HG03432 (cell line): ENCODE data around the gene ZCCHC24.

Experiments used
- ATAC-seq: cut with Tn5 transposase; IDR thresholded peaks from one replicate; pipeline ENCODE4 v1.9.1; 2021; ENCODE audit warnings: mild to moderate bottlenecking, moderate library complexity; ENCODE audit not compliant: unreplicated experiment

The ZCCHC24 gene

DNA sequence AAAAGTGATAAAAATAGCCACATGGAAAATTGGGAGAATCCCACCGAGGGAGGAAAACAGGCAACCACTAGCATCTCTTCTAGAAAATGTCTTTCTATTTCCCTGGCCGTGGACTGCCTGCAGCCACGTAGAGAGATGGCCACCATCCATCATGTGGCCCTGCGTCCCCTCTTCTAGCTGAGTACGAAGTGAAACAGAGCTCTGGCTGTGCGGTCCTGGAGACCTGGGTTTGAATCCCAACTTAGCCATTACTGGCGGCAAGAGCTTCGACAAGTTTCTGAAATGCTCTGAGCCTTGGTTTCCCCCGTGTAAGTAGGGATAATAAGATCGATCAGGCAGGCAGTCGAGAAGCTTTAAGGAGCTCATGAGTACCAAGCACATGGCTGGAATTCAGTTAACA lies 32.9 kb downstream of the ZCCHC24 start:
- no peak for ATAC-seq

DNA sequence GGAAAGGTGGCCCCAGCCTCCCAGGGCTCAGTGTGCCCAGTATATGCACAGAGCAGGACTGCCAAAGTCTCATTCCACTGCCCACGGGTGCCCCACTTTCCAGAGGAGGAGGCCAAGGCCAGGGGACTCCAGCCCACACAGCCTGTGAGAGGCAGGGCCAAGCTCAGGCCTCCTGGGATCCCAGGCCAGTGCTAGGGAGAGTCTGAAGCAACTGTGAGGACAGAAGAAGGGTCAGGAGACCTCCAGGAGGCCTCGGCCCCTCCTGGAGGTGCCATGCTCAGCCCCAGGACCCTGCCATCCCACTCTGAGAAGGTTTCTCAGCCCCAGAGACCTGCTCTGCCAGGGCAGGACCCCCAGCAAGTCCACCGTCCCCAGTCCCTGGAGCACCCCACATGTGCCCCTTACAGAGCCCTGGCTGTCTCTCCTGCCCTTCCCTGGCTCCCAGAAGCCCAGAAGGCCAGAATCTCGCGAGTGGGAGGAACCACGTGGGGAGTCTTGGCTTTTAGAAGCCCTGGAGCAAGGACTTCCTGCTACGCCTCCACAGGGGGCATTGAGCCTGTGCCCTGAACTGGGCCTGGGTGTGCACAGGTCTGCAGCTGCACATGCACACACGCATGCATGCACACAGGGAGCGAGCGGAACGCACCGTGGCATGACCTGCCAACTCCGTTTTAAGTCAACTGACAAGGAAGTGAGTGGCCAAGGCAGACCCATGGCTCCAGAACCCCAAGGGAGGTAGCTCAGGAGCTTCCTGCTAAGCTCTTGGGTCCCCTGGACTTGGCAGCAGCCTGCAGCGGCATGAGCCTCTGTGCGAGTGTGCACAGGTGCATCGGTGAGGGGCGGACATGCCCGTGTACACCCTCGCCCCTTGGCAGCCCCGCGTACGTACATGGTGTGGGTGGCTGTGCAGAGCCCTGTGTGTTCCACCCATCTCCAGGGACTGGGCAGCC lies 33.6 kb downstream of the ZCCHC24 start:
- ATAC-seq: no peak

DNA sequence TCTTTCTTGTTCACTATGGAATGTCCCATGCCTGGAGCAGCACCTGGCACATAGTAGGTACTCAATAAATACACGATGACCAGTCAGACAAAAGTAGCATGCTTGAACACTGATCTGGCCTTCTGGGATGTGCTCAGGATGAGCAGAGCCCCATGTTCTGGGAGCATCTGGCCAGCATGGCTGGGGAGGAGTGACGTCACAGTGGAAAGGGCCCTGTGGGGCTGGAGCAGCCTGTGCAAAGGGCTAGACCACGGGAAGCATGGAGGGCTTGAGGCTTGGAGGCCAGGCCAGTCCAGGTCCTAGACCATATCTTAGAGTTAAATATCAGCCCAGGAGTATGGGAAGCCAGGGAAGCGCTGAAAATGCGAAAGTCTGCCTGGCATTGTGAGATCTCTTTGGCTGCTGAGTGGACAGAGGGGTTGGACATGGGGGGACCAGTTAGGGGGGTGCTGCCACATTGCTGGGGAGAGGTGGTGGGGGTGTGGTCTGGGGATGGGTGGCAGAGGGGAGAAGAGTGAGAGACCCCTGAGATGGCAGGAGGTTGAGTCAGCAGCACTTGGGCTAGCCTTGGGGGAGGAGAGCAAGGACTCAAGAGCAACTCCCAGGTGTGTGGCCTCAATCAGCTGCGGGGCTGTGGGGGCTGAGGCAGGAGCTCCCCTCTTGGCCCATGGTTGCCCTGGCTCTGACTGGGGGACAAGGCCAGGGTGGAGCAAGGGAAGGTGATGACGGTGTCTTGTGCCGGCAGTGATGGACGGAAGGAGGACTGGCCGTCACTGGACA lies 34.9 kb downstream of the ZCCHC24 start:
- ATAC-seq: no peak

DNA sequence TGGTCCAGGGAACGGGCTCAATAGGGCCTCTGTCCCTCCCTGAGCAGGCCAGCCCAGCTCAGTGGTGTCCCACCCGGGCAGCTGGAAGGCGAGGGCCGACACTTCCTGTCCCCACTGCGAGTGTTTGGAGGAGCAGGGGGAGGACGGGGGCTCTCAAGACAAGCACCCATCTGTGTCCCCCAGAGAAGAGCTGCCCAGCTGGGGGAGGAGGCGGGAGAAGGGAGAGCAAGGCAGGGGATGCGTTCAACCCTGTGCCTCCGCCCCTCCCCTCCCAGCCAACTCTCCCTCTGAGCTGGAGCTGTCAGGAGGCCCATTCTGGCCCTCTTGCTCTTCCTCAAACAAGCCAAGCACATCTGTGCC lies 35.7 kb downstream of the ZCCHC24 start:
- ATAC-seq: no peak

DNA sequence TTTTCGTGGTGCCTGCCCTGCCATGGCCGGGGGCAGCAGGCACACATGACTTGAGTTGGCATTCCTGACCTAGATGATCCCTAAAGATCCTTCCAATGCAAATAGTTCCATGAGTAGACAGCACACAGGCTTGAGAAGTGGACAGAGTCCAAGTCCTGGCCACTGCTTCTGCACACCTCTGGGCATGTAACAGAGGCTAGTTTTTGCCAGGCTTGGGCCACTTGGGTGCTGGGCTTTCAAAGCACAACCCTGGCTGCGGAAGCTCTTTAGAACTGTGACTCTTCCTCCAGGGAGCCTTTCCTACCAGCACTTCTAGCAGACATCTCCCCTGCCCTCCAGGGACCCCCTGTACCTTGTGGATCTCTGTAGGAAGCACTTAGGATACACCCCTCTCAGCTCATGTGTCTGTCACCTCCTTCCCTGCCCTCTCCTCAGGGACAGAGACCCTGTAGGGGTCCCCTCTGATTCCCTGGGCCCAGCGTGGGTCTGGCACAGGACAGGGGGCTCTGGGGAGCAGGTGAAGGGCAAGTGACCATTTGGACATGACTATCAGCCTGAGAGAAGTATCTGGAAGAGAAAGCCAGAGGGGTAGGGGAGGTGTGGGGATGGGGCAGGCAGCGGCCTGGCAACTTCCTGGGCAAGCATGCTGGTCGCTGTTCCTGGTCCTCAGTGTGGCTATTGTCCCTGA lies 36.2 kb downstream of the ZCCHC24 start:
- ATAC-seq: no peak

DNA sequence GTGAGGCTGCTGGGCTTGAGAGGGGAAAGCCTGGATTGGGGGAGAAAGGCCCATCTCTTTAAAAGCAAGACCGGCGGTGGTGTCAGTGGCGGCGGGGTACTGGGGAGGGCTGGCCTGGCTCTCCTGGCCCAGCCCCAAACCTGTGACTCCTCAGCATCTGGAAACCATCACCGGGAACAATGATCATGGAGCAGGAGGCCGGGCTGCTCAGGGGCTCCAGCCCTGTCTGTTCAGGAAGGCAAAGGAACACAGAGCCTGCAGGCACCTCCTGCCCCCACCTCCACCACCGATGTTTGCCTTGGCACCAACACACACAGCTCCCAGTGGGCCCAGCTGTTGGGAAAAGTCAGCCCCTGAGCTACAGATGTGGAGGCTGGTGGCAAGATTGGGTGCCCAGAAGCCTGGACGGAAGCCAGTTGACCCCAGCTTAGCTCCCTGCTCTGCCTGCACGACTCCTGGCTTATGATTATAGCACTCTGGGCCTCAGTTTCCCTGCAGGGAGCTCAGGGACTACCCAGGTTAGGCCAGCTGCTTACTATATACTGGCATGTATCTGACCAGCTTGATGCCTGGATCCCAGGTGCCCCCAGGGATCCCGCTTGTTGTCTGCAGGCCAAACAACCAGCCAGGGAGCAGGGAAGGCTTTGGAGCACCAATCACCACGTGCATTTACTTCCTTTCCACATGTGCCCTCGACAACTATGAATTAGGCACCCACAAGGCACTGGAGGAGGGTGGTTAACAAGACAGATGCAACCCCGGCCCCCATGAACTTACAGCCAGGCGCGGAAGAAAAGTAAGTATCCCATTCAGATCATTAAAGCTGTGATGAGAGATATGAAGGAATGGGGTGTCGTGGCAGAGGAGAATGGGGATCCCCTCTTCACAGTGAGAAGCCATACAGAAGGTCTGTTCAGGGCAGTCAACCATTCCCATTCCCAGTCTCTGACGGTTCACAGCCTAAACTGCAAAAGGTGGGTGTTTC lies 37.3 kb downstream of the ZCCHC24 start:
- no peak for ATAC-seq

DNA sequence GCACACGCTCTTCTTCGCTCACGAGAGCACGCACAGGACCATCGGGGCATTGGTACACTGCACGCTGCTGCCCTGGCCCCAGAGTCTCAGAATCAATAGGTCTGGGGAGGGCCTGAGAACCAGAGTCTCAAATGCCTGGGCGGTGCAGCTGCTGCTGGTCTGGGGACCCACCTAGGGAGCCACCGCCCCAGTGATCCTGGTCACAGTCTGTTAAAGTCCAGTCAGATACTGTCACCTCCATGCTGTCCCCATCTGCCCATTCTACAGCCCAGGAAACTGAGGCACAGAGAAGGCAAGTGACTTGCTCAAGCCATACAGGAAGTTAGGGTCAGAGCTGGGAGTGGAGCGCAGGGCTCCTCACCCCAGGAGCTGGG lies 38.0 kb downstream of the ZCCHC24 start:
- ATAC-seq: no peak

DNA sequence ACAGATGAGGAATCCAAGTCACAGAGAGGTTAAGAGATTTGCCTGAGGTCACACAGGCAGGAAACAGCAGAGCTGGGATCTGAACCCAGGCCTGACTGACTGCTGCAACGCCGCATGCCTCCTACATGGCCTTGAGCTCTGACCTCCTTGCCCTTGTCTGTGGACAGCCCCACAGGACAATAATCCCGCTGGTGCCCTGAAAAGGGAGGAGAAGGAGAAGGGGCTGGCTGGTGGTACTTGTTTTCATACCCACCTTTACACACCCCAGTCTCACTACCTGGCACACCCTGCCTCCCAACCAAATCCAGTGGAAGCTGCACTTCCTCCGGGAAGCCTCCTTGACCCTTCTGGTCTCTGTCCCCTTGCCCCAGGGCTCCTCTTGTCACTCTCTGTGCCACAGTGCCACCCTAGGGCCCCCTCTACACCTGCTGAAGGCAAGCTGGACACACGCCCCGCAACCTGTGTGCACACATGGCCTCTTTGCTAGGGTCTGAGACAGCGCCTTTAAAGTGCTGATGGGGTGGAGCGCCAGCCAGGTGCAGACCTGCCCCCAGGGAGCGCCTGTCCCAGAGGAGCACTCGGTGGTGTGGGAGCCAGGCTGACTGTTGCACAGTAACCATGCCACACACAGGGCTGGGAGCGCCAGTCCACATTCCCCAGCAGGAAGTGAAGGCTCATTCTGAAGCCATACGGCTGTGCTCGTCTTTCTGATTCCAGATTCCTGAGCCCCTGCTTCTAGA lies 38.6 kb downstream of the ZCCHC24 start:
- ATAC-seq: no peak

DNA sequence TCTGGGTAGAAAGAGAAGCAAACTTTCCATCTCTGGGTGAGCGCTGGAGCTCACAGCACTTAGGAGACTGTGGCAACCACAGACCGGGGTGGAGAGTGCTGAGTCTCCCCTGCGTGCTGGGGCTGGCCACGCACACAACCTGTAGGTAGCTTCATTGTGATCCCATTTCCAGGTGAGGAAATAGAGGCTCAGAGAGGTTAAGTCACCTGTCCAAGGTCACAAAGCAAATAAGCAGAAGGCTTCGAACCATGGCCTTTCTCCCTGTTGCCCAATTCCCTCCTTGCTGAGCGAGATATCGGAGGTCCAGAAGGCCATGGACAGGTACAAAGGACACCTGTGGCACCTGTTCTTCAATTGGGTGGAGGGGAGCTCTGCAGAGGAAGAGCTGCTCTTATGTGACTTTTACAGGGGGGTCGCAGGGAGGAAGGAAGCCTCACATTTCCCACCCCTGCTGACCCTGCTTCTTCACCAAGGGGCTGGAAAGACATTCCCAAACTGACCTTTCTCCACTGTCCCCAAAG lies 39.4 kb downstream of the ZCCHC24 start:
- ATAC-seq: no peak

DNA sequence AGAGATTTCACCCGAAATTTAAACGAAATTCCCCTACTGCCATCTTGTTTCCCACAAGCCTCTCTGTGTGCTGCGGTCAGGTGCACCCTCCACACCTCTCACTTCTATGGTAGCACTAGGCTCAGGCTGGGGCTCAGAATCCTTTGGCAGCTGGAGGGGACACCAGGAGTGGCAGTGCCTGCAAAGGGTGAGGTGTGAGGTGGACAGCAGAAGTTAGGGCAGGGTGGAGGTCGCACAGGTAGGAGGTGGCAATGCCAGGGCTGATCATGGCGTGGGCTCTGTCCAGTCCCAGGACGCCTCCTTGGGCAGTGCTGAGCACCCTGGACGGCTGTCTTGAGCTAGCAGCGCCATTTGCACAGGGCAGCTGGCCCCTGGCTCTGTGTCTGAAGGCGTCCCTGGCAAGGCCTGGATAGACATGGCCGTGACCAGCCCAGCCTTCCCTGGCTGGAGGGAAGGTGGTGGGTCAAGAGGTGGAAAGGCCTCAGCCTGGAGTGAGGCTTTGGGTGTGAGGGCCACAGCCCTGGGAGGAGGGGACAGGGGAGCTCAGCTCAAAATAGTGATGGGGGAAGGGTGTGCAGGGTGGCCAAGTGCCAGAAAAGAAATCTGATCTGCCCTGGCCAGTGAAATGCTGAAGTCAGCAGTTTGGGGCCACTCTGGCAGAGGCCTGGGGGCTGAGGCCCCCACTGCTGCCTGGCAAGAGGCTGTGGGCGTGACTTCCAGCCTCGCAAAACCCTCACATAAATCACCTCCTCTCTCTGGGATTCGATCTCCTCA lies 40.0 kb downstream of the ZCCHC24 start:
- no peak for ATAC-seq

DNA sequence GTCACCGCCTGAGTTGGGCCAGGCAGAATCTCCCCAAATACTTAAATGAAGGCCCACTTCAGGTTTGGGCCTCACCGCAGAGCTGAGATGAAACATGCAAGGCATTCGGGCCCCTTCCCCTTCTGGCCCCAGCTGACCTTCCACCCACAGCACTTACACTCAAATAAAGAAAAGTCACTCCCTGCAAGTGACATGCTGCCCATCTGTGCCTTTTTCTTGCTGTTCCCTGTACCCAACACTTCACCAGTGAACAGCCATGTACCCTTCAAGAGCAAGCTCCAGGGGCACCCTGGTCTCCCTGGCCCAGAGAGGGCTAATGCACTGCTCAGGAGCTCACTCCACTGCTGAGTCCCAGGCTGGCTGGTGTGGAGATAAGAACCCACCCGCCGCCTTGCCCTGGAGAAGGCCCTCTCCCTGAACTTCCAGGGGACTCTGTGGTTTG lies 40.7 kb downstream of the ZCCHC24 start:
- ATAC-seq: no peak

DNA sequence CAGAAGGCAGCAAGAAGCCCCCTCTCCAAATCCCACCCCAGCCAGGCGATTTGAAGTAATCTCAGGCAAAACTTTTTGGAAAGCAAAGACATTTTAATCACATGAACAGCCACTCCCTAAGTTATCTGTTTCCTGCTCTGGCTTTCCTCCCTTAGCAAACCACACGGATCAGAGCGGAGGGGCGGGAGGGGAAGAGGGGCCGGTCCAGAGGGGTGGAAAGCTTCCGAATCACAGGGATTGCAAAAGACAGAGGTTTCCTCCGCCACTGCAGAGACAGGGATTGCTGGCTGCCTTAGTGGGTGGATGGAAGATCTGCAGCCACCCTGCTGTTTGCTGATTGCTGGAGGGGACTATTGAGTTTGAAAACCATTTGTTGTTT lies 41.2 kb downstream of the ZCCHC24 start:
- no peak for ATAC-seq

DNA sequence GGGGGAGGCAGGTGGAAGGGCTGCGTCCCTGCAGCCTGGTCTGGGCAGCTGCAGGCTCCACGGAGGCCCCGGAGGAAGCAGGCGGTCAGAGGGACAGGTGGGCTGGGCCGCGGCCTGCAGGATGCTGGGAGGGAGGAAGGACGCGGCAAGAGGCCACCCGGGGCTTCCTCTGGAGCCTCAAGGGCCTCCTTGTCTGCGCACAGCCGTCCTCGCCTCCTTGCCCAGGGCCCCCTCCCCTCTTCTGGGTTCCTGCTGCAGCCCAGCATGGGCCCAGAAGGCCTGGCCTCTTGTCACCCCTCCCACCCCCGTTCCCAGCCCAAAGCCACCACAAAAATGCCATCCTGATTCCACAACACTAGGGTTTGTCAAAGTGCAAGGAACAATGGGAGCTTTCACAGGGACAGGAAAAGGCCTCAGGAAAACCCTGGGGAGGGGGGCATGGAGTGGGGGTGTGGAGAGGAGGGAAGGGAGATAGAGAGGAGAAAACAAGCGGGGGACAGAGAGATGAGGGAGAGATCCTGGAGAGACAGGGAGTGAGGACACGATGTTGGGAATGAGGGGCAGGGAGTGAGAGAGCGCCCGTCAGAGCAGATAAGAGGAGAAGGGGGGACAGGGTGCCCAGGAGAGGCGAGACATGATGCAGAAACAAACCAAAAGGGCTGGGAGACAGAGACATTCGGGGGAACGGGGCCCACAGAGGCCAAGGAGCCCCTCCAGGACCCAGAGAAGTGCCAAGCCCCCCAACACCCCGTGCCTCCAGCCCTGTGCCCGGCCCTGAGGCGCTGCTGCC lies 41.8 kb downstream of the ZCCHC24 start:
- ATAC-seq: no peak

DNA sequence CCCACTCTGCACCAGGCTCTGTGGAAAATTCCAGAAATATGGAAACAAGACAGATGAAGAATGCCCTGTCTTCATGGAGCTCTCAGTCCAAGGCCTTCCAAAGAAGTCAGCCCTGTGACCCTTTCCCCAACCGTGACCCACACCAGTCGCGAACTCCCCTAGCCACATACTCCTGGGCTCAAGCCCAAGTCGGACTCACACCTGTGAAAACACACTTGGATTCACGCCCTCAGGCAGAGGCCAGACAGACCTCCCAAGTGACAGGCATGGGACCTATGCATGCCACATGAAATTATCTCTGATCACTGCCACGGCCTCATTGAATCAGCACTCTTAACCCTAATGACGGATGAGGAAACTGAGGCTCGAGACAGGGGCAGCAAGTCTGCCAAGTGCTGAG lies 42.5 kb downstream of the ZCCHC24 start:
- no peak for ATAC-seq

DNA sequence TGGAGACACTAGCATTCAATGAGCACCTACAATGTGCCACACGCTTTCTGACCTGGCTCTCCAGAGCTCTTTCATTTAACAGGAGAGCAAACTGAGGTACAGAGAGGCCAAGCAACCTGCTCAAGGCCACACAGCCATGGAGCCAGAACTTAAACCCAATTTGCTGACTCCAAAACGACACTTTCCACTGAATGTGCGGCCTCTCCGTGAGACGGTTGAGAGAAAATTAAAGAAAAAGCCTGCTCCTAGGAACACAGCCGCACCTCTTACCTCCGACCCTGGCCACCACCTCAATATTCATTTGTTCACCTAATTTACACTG lies 42.8 kb downstream of the ZCCHC24 start:
- ATAC-seq: no peak

DNA sequence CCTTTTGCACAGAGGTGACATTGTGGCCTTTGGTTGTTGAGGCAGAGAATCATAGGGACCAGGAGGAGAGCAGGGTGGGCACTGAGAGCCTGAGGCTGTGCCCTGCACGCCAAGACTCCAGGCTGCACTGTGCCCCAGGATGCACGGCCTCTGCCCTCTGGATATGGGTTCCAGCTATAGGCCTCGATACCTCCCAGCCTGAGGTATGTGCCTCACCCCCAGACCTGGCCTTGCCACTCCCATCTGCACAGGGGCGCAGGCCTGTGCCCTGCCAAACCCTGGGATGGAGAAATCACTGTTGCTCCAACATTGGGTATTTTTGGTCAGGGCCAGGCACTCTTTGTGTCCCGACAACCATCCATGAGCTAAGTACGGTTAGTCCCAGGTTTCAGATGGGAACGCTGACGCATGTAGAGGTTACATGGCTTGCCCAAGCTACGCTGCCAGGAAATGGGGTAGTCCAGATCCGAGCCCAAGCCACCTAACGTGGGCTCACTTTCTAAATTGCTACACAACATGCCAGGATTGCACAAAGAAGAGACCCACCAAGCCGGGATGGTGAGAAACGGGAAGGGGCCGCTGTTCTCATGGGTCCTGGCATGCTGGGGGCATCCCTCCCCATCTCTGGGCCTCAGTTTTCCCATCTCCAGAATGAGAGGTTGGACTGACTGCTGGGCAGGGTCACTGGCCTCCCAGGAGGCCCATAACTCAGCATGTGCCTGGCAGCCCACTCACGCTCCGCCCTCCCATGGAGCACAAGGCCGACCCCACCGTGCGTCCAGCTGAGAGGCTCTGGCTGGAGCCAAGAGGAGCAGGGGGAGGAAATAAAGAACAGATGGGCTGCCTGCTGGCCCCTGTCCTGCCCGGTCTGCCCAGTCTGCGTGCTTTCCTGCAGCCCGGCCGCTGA lies 44.2 kb downstream of the ZCCHC24 start:
- ATAC-seq: no peak
